Duodenal mucosa (tissue), 2 donors: ENCODE measurements around the gene MTUS2.

Experiments used
- H3K27ac ChIP-seq: one replicate; pipeline ENCODE4 v1.7.0; 2013; ENCODE audit warnings: low read depth, low read length
- H3K27me3 ChIP-seq, 2 donors: one replicate each; pipeline ENCODE4 v1.7.0; 2013; ENCODE audit warnings: low read length in 2 of 2, control low read depth in 1 of 2; ENCODE audit not compliant: insufficient read depth in 2 of 2, control insufficient read depth in 1 of 2
- H3K36me3 ChIP-seq, 2 donors: one replicate each; pipeline ENCODE4 v1.7.0; 2013; ENCODE audit warnings: low read length in 2 of 2, control low read depth in 1 of 2; ENCODE audit not compliant: insufficient read depth in 2 of 2, control insufficient read depth in 1 of 2
- H3K4me1 ChIP-seq, 2 donors: one replicate each; pipeline ENCODE4 v1.7.0; 2013; ENCODE audit warnings: low read length in 2 of 2, control low read depth in 1 of 2; ENCODE audit not compliant: insufficient read depth in 2 of 2, control insufficient read depth in 1 of 2
- H3K4me3 ChIP-seq, 2 donors: one replicate each; pipeline ENCODE4 v1.7.0; 2013; ENCODE audit warnings: low read length in 2 of 2, low read depth in 1 of 2
- H3K9ac ChIP-seq, 2 donors: one replicate each; pipeline ENCODE4 v1.7.0; 2013; ENCODE audit warnings: low read length in 2 of 2, low read depth in 1 of 2
- H3K9me3 ChIP-seq, 2 donors: one replicate each; pipeline ENCODE4 v1.7.0; 2013; ENCODE audit warnings: low read length in 2 of 2, control low read depth in 1 of 2; ENCODE audit not compliant: control insufficient read depth in 1 of 2

The MTUS2 gene

DNA sequence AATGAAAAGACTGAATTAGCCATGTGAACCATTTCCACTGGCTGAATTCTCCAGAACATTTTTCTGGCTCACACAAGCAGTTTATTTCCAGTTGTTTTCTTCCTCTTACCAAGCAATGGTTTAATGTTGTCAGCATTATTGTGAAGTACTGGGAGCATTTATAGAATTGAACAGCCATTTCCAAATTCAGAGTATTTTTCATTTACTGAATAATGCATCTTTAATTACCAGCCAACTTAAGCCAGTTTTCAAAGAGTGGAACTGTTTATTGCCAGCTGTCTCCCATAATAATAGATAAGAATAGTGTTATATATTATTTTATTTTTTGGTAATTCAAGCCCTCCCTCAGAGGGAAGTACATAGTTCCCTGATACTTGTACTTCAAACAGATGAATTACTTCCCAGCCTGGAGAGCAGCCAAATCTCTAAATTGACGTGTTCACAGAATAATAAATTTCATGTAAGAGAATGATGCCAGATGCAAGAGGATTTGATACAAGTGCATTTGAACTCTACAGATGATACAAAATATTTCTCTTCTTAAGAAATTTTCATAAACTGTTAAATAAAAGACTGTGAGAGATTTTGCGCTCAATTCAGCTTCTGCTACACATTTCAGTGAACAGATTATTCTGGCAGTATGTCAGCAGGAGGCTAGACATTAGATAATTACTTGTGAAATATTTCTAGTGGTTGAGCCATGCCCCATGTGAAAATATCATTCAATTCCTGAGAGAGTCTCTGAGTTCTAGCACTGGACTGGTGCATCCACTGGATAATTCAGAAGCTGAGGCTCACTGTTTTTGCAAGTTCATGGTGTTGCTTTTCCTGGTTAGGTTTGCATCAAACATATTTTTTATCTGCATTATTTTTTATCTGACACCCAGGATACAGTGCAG lies 459.5 kb downstream of the MTUS2 start:
- Histone ChIP-seq H3K4me1 (no peaks in the 10 kb centered on the region), H3K27me3 (no peaks in the 10 kb centered on the region), H3K27ac (no peak overlapping the region), H3K9ac (no peak overlapping the region), H3K36me3 (no peaks in the 10 kb centered on the region), H3K9me3 (no peaks in the 10 kb centered on the region), H3K4me3 (no peak overlapping the region)

- H3K27ac ChIP-seq = no peak overlapping the region
- H3K4me1 ChIP-seq = no peaks in the 10 kb centered on the region
- H3K27me3 ChIP-seq = no peaks in the 10 kb centered on the region
- H3K9ac ChIP-seq = no peak overlapping the region
- H3K9me3 ChIP-seq = no peaks in the 10 kb centered on the region
- no peaks in the 10 kb centered on the region for H3K36me3 ChIP-seq
- H3K4me3 ChIP-seq = no peak overlapping the region
Observed at GRCh38 chr13:29281932-29282495, 461.9 kb downstream of the MTUS2 start.

DNA sequence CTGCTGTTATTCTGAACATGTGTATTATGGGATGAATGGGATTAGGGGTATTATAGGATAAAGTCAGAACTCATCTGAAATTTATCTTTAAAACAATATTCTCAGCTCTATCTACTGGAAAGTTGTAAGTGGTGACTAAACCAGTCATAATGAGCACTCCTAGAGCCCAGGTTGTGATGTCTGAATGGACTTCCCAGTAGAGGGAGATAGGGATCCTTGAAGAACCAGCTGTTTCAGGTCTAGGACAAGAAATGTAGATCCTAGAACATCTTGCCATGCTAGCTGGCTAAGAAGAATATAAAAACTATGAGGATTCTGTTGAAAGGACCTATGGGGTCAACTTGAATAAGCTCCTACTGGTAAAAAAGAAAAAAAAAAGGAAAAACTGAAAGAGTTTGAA lies 464.6 kb downstream of the MTUS2 start:
- Histone ChIP-seq H3K4me3 (no peak overlapping the region), H3K36me3 (no peaks in the 10 kb centered on the region), H3K27me3 (no peaks in the 10 kb centered on the region)

DNA sequence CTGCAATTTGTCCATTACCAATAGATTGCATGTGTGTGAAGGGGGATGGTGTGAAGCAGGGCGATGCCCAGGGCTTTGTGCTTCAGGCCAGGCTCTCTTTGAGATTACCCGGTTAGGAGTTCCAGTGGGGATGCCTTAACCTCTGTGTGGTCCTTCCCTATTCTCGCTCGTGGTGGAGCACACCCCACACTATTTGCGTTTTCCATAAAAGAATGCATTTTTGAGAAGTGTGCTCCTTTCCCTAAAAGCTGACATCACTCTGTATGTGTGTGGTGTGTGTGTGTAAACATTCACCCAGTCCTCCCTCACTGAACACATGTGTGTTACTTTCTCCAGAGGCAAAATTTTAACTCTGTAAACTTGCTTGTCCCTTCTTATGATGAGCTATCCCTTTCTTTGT lies 467.1 kb downstream of the MTUS2 start:
- Histone ChIP-seq H3K4me1 (no peaks in the 10 kb centered on the region), H3K36me3 (no peaks in the 10 kb centered on the region), H3K27ac (no peak overlapping the region), H3K27me3 (no peaks in the 10 kb centered on the region), H3K9ac (no peak overlapping the region), H3K4me3 (no peak overlapping the region), H3K9me3 (no peaks in the 10 kb centered on the region)

More for the DNA sequence above, 464.6 kb downstream of the MTUS2 start:
- no peaks in the 10 kb centered on the region for H3K9me3 ChIP-seq
- no peak overlapping the region for H3K9ac ChIP-seq
- H3K27ac ChIP-seq = no peak overlapping the region
- H3K4me1 ChIP-seq = no peaks in the 10 kb centered on the region

GRCh38 chr13:29292045-29292444 lies 471.9 kb downstream of the MTUS2 start:
- H3K4me3 ChIP-seq = no peak overlapping the region

DNA sequence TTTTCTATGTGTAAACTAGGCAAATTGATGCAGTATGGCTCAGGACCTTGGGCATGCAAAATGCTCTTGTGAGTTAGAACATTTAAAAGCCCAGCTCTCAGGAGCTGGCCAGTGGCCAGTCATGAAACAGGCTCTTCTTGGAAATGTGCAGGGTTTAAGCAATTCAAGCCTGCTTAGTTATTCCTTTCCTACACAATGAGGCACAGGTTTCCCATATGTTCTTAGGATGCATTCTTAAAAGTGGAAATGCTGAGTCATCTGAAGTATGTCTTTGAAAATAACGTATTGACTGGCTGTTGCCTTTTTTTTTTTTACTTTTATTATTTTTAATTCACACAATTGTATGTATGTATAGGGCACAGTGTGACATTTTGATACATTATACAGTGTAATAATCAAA lies 474.7 kb downstream of the MTUS2 start:
- no peak overlapping the region for H3K27ac ChIP-seq
- H3K36me3 ChIP-seq = no peaks in the 10 kb centered on the region
- H3K4me1 ChIP-seq = no peaks in the 10 kb centered on the region
- no peaks in the 10 kb centered on the region for H3K9me3 ChIP-seq
- no peaks in the 10 kb centered on the region for H3K27me3 ChIP-seq
- no peak overlapping the region for H3K9ac ChIP-seq
- no peak overlapping the region for H3K4me3 ChIP-seq

More at GRCh38 chr13:29292045-29292444, 471.9 kb downstream of the MTUS2 start:
- Histone ChIP-seq H3K27ac (no peak overlapping the region), H3K36me3 (no peaks in the 10 kb centered on the region), H3K27me3 (no peaks in the 10 kb centered on the region), H3K4me1 (no peaks in the 10 kb centered on the region), H3K9ac (no peak overlapping the region), H3K9me3 (no peaks in the 10 kb centered on the region)

DNA sequence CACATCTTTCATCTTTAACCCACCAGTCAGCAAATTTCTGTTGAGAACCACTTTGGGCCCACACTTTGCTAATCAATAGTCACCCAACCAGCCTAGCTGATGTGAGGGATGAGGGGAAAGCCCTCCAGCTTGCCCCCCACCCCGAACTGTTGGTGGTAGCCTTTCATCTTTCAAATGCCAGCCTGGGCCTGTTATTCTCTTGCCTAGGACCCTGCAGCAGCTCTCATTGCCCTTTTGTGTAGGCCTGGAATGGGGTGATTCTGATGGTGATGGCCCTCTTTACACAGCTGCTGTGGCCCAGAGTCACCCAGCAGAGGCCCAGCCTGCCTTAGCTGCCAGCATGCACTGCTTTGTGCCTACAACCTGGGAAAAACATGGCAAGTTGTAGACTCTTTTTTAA lies 480.9 kb downstream of the MTUS2 start:
- H3K27me3 ChIP-seq = no peaks in the 10 kb centered on the region

DNA sequence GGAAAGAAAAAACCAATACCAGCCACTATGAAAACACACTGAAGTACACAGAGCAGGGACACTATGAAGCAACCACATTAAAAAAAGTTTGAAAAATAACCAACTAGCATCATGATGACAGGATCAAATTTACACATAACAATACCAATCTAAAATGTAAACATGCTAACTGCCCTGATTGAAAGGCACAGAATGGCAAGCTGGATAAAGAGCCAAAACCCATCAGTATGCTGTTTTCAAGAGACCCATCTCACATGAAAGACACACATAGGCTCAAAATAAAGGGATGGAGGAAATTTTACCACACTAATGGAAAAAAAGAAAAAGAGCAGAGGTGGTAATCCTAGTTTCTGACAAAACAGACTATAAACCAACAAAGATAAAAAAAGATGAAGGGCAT lies 484.0 kb downstream of the MTUS2 start:
- H3K36me3 ChIP-seq = no peaks in the 10 kb centered on the region
- H3K9me3 ChIP-seq = peaks cover 3 to 26% of the 10 kb centered on the region in 2 donors
- no peaks in the 10 kb centered on the region for H3K4me1 ChIP-seq
- H3K27me3 ChIP-seq = no peaks in the 10 kb centered on the region
- H3K27ac ChIP-seq = no peak overlapping the region
- H3K4me3 ChIP-seq = no peak overlapping the region
- H3K9ac ChIP-seq = no peak overlapping the region

More for the DNA sequence above, 480.9 kb downstream of the MTUS2 start:
- Histone ChIP-seq H3K9me3 (peaks cover 0 to 18% of the 10 kb centered on the region in 2 donors), H3K4me3 (no peak overlapping the region), H3K27ac (no peak overlapping the region), H3K36me3 (no peaks in the 10 kb centered on the region), H3K4me1 (no peaks in the 10 kb centered on the region), H3K9ac (no peak overlapping the region)

GRCh38 chr13:29310806-29311205 lies 490.7 kb downstream of the MTUS2 start:
- H3K4me1 ChIP-seq = no peaks in the 10 kb centered on the region
- peaks cover 3 to 9% of the 10 kb centered on the region in 2 donors for H3K9me3 ChIP-seq
- no peaks in the 10 kb centered on the region for H3K27me3 ChIP-seq
- H3K4me3 ChIP-seq = no peak overlapping the region
- H3K27ac ChIP-seq = no peak overlapping the region
- H3K36me3 ChIP-seq = no peaks in the 10 kb centered on the region
- H3K9ac ChIP-seq = no peak overlapping the region

DNA sequence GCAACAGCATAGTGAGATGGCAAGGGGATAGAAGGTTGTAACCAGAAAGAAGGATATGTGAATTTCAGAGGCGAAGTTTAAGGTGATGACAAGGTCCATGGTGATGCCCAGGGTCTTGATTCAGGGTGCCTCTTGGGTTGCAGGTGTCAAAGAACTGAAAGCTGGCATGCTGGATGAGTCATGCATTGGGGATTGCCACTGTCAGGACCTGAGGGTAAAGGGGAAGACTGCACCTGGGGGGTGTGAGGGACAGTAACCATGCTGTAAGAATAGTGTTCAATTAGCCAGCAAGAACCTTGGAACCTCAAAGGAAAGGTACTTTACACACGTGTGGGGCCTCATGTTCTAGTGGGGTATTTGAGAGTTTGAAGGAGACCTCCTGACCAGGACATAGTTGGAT lies 495.7 kb downstream of the MTUS2 start:
- no peak overlapping the region for H3K4me3 ChIP-seq
- H3K27me3 ChIP-seq = no peaks in the 10 kb centered on the region
- H3K9me3 ChIP-seq = no peaks in the 10 kb centered on the region
- H3K36me3 ChIP-seq = no peaks in the 10 kb centered on the region
- H3K9ac ChIP-seq = no peak overlapping the region
- no peak overlapping the region for H3K27ac ChIP-seq
- no peaks in the 10 kb centered on the region for H3K4me1 ChIP-seq
